AML-193 (cell line): ENCODE measurements around the gene NBAS.
"Not testable (repeated sequence)": the region's sequence is repeated elsewhere in the genome, so short reads cannot be mapped to it uniquely, and the experiment has no call there.

Experiments used
- DNase-seq, 2 experiments: peaks; one replicate each; lab custom pipeline; 2025; lab: John Stamatoyannopoulos, UW

The NBAS gene

GRCh38 chr2:15260196-15260595 is 300.9 kb downstream of the NBAS start:
- DNase-seq, result no peak

- DNase-seq, result no peak
Measured at GRCh38 chr2:15259356-15259756, 301.8 kb downstream of the NBAS start.

- not testable (repeated sequence) for DNase-seq
Measured at GRCh38 chr2:15258385-15258784, 302.7 kb downstream of the NBAS start.

GRCh38 chr2:15253835-15254286 is 307.3 kb downstream of the NBAS start:
- no peak for DNase-seq

- no peak for DNase-seq
Measured at GRCh38 chr2:15253247-15253646, 307.9 kb downstream of the NBAS start.

- no peak for DNase-seq
Measured at GRCh38 chr2:15251753-15252152, 309.4 kb downstream of the NBAS start.

- DNase-seq, result not testable (repeated sequence)
Measured at GRCh38 chr2:15250946-15251345, 310.2 kb downstream of the NBAS start.

GRCh38 chr2:15246870-15247269 is 314.3 kb downstream of the NBAS start:
- DNase-seq, result no peak

GRCh38 chr2:15243762-15244161 is 317.4 kb downstream of the NBAS start:
- DNase-seq, result no peak

- DNase-seq, result no peak
Measured at GRCh38 chr2:15242936-15243461, 318.1 kb downstream of the NBAS start.

- no peak for DNase-seq
Measured at GRCh38 chr2:15241929-15242328, 319.2 kb downstream of the NBAS start.

- DNase-seq, result no peak
Measured at GRCh38 chr2:15241201-15241600, 319.9 kb downstream of the NBAS start.

- peak; percentile 6 to 20 for DNase-seq
Measured at GRCh38 chr2:15238028-15238427, 323.1 kb downstream of the NBAS start.

GRCh38 chr2:15230599-15231192 is 330.4 kb downstream of the NBAS start:
- DNase-seq, result no peak

- no peak for DNase-seq
Measured at GRCh38 chr2:15226661-15227060, 334.5 kb downstream of the NBAS start.

- no peak for DNase-seq
Measured at GRCh38 chr2:15225131-15225530, 336.0 kb downstream of the NBAS start.

- DNase-seq, result no peak
Measured at GRCh38 chr2:15224641-15225040, 336.5 kb downstream of the NBAS start.

GRCh38 chr2:15223887-15224286 is 337.2 kb downstream of the NBAS start:
- no peak for DNase-seq

GRCh38 chr2:15222856-15223255 is 338.3 kb downstream of the NBAS start:
- no peak for DNase-seq

- DNase-seq, result no peak
Measured at GRCh38 chr2:15220603-15221002, 340.5 kb downstream of the NBAS start.

- no peak for DNase-seq
Measured at GRCh38 chr2:15218423-15219086, 342.6 kb downstream of the NBAS start.

- DNase-seq, result no peak
Measured at GRCh38 chr2:15212249-15212648, 348.9 kb downstream of the NBAS start.

- not testable (repeated sequence) for DNase-seq
Measured at GRCh38 chr2:15210542-15210941, 350.6 kb downstream of the NBAS start.

- no peak for DNase-seq
Measured at GRCh38 chr2:15206419-15206818, 354.7 kb downstream of the NBAS start.
